Karpas-422 (cell line): ENCODE data around the gene PCDHA1. TPM values are rescaled to one million over a fixed set of nuclear protein-coding genes. Genes with fewer than 3 reads are reported as not detected.

ENCODE experiments used
- DNase-seq: peaks from one replicate; pipeline ENCODE4 v3.0.0-alpha.2; 2015
- H2AFZ ChIP-seq: fragments of 200-600 bp; sonication (generic); 2 replicates; pipeline ENCODE4 v1.6.1; 2014; ENCODE audit warnings: antibody characterized with exemption, low read length, mixed read lengths
- H3K27ac ChIP-seq: fragments of 200-600 bp; sonication (generic); 2 replicates; pipeline ENCODE4 v1.5.1; 2014; ENCODE audit warnings: mild to moderate bottlenecking, low read length, moderate library complexity
- H3K27me3 ChIP-seq: fragments of 200-600 bp; sonication (generic); 2 replicates; pipeline ENCODE4 v1.6.1; 2014; ENCODE audit warnings: low read length, mixed read lengths
- H3K36me3 ChIP-seq: fragments of 200-600 bp; sonication (generic); 2 replicates; pipeline ENCODE4 v1.6.1; 2014; ENCODE audit warnings: low read length, mixed read lengths; ENCODE audit not compliant: insufficient read depth
- H3K4me1 ChIP-seq: fragments of 200-600 bp; sonication (generic); 2 replicates; pipeline ENCODE4 v1.6.1; 2014; ENCODE audit warnings: mild to moderate bottlenecking, low read length, mixed read lengths
- H3K4me2 ChIP-seq: fragments of 200-600 bp; sonication (generic); 2 replicates; pipeline ENCODE4 v1.6.1; 2014; ENCODE audit warnings: low read length, low read depth, mild to moderate bottlenecking; ENCODE audit not compliant: poor library complexity, severe bottlenecking
- H3K4me3 ChIP-seq: fragments of 200-600 bp; sonication (generic); 2 replicates; pipeline ENCODE4 v1.5.1; 2014; ENCODE audit warnings: mild to moderate bottlenecking, antibody characterized with exemption, low read length, mixed read lengths
- H3K79me2 ChIP-seq: fragments of 200-600 bp; sonication (generic); 2 replicates; pipeline ENCODE4 v1.6.1; 2014; ENCODE audit warnings: mild to moderate bottlenecking, low read length, mixed read lengths
- H3K9ac ChIP-seq: fragments of 200-600 bp; sonication (generic); 2 replicates; pipeline ENCODE4 v1.6.0; 2014; ENCODE audit warnings: low read length
- H3K9me2 ChIP-seq: fragments of 200-600 bp; sonication (generic), shearing (Covaris generic); replicated peaks from 2 replicates; pipeline ENCODE4 v1.6.0; 2014; ENCODE audit warnings: mild to moderate bottlenecking, low read length, moderate library complexity; ENCODE audit not compliant: insufficient read depth
- H3K9me3 ChIP-seq: fragments of 300-700, 200-600 bp; sonication (generic); 2 replicates; pipeline ENCODE4 v1.6.1; 2014; ENCODE audit warnings: low read length, mixed read lengths
- H4K20me1 ChIP-seq: fragments of 200-600 bp; sonication (generic); 2 replicates; pipeline ENCODE4 v1.6.1; 2014; ENCODE audit warnings: mild to moderate bottlenecking, antibody characterized with exemption, low read length, low read depth; ENCODE audit not compliant: insufficient read depth
- total RNA-seq: library from RNA; depleted of rRNA; stranded (reverse); fragments of >200 nt; shearing (Covaris generic); gene quantifications from 2 replicates; pipeline ENCODE4 v1.2.3, GENCODE V29; 2014; ENCODE audit warnings: low replicate concordance

The PCDHA1 gene
- total RNA-seq, 1 experiment from 2014 or later = not detected

DNA sequence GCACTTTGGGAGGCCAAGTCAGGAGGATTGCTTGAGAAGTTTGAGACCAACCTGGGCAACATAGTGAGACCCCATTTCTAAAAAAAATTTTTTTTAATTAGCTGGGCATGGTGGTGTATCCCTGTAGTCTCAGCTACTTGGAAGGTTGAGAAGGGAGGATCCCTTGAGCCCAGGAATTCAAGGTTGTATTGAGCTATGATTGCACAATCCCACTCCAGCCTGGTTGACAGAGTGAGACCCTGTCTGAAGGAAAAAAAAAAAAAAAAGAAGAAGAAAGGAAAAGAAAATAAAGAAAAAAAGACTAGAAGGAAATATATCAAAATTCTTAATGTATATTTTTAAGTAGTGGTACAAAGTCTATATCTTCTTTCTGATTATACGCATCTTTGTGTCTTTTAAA lies 236.4 kb downstream of the PCDHA1 start:
- Histone ChIP-seq H3K79me2 (no peaks in the 10 kb centered on the region), H3K9me2 (no peaks in the 10 kb centered on the region), H4K20me1 (no peaks in the 10 kb centered on the region), H3K27me3 (no peaks in the 10 kb centered on the region), H2AFZ (no peak overlapping the region), H3K4me3 (no peak overlapping the region), H3K36me3 (no peaks in the 10 kb centered on the region), H3K27ac (no peak overlapping the region), H3K9me3 (no peaks in the 10 kb centered on the region), H3K4me2 (no peak overlapping the region), H3K4me1 (no peaks in the 10 kb centered on the region), H3K9ac (no peak overlapping the region)
- DNase-seq = no peak

DNA sequence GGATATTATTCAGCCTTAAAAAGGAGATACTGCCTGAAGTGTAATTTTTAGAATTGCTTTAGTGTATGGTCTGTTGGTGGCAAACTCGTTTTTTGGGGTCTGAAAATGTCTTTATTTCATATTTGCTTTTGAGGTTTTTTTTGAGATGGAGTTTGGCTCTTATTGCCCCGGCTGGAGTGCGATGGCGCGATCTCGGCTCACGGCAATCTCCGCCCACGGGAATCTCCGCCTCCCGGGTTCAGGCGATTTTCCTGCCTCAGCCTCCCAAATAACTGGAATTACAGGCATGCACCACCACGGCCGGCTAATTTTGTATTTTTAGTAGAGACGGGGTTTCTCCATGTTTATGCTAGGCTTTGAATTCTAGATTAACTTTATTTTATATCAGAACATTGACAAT lies 245.1 kb downstream of the PCDHA1 start:
- DNase-seq = no peak

DNA sequence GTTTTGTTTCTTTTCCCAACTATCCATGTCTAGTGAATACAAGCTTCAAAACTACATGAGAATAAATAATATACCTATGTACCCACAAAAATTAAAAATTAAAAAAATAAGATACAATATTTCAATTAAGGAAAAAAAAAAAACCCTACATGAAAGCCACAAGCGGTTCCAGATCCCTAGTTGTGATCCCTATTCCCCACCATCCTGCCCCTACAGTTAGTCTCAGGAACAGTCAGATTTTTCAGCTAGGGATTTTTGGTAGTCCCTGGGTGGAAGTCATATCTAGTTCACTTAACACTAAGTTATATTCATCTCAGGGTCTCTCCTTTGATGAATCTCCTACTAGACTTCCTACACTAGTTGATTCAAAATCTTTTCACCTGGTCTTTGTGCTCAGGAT lies 246.7 kb downstream of the PCDHA1 start:
- Histone ChIP-seq H3K4me3 (no peak overlapping the region), H3K27ac (no peak overlapping the region), H3K4me1 (no peaks in the 10 kb centered on the region), H4K20me1 (no peaks in the 10 kb centered on the region), H3K9ac (no peak overlapping the region), H2AFZ (no peak overlapping the region), H3K79me2 (no peaks in the 10 kb centered on the region), H3K9me2 (no peaks in the 10 kb centered on the region), H3K9me3 (no peaks in the 10 kb centered on the region), H3K36me3 (no peaks in the 10 kb centered on the region), H3K27me3 (no peaks in the 10 kb centered on the region), H3K4me2 (no peak overlapping the region)
- DNase-seq = no peak

More for the DNA sequence above, 245.1 kb downstream of the PCDHA1 start:
- Histone ChIP-seq H4K20me1 (no peaks in the 10 kb centered on the region), H3K4me1 (no peaks in the 10 kb centered on the region), H3K4me3 (no peak overlapping the region), H3K9ac (no peak overlapping the region), H3K4me2 (no peak overlapping the region), H3K36me3 (no peaks in the 10 kb centered on the region), H3K27me3 (no peaks in the 10 kb centered on the region), H2AFZ (no peak overlapping the region), H3K27ac (no peak overlapping the region), H3K79me2 (no peaks in the 10 kb centered on the region), H3K9me2 (no peaks in the 10 kb centered on the region), H3K9me3 (no peaks in the 10 kb centered on the region)

DNA sequence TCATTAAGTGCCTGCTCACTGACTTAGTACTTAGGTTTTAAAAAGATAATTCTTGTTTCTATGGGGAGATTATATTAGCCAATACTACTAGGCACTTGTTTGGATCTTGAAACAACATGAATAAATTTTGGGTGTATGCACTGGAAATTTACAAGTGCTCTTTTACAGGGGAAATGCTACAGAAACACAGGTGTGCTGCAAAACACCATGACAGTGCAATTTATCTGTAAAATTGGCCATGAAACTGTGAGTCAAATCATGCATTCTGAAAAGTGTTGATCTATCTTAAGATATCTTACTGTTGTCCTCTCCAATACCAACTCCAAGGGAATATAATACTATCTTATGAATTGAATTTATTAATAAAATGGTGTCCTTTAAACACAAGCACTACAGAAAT lies 253.1 kb downstream of the PCDHA1 start:
- Histone ChIP-seq H3K4me3 (no peak overlapping the region), H3K9me3 (0 out of 2 replicates have a peak, but pooled peaks cover 4% of the 10 kb centered on the region), H3K9me2 (no peaks in the 10 kb centered on the region), H3K4me2 (no peak overlapping the region), H2AFZ (no peak overlapping the region), H3K27me3 (no peaks in the 10 kb centered on the region), H3K79me2 (no peaks in the 10 kb centered on the region), H4K20me1 (no peaks in the 10 kb centered on the region), H3K9ac (no peak overlapping the region), H3K36me3 (no peaks in the 10 kb centered on the region), H3K4me1 (no peaks in the 10 kb centered on the region), H3K27ac (no peak overlapping the region)
- DNase-seq = no peak

- Histone ChIP-seq H3K4me1 (no peaks in the 10 kb centered on the region), H2AFZ (no peak overlapping the region), H3K9me3 (0 out of 2 replicates have a peak, but pooled peaks cover 4% of the 10 kb centered on the region), H3K36me3 (no peaks in the 10 kb centered on the region), H3K4me2 (no peak overlapping the region), H3K27ac (no peak overlapping the region), H3K9me2 (no peaks in the 10 kb centered on the region), H4K20me1 (no peaks in the 10 kb centered on the region), H3K79me2 (no peaks in the 10 kb centered on the region), H3K4me3 (no peak overlapping the region), H3K27me3 (no peaks in the 10 kb centered on the region), H3K9ac (no peak overlapping the region)
- DNase-seq = no peak
Observed at GRCh38 chr5:141039517-141039916, 253.6 kb downstream of the PCDHA1 start.

DNA sequence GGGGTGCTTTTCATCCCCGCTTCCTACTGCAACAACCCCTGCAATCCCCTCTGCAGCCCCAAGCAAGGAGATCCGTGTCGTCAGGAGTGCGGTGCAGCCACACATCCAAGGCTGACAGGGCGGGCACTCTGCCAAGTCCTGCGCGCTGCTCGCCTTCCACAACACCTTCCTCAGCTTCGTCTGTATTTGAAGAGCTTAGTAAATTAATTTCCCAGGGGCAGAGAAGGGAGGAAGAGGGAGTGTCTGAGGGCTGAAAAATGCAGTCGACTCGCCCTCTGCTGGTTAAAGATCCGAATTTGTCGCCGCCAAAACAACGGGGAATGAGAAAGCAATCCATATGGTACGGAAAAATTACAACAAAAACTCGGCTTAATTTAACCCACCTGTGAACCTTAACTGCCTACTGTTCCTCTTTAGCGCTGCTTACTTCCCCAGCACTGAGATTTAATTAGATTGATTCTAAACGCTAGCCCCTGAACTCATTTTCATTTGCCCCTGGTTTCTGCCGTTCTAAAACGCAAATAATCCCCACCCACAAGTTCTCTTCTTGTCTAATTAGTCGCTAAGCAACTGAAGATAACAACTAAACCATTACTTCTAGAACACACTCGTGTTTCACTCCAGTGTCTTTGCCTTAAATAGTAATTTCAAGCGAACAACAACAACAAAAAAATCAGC lies 254.3 kb downstream of the PCDHA1 start:
- no peak overlapping the region for H3K4me3 ChIP-seq
- no peaks in the 10 kb centered on the region for H3K4me1 ChIP-seq
- no peaks in the 10 kb centered on the region for H3K9me2 ChIP-seq
- H3K36me3 ChIP-seq = no peaks in the 10 kb centered on the region
- H4K20me1 ChIP-seq = no peaks in the 10 kb centered on the region
- no peaks in the 10 kb centered on the region for H3K27me3 ChIP-seq
- 0 out of 2 replicates have a peak, but pooled peaks cover 4% of the 10 kb centered on the region for H3K9me3 ChIP-seq
- no peak overlapping the region for H3K9ac ChIP-seq
- no peak overlapping the region for H3K4me2 ChIP-seq
- H2AFZ ChIP-seq = no peak overlapping the region
- no peak for DNase-seq
- no peaks in the 10 kb centered on the region for H3K79me2 ChIP-seq
- H3K27ac ChIP-seq = no peak overlapping the region

DNA sequence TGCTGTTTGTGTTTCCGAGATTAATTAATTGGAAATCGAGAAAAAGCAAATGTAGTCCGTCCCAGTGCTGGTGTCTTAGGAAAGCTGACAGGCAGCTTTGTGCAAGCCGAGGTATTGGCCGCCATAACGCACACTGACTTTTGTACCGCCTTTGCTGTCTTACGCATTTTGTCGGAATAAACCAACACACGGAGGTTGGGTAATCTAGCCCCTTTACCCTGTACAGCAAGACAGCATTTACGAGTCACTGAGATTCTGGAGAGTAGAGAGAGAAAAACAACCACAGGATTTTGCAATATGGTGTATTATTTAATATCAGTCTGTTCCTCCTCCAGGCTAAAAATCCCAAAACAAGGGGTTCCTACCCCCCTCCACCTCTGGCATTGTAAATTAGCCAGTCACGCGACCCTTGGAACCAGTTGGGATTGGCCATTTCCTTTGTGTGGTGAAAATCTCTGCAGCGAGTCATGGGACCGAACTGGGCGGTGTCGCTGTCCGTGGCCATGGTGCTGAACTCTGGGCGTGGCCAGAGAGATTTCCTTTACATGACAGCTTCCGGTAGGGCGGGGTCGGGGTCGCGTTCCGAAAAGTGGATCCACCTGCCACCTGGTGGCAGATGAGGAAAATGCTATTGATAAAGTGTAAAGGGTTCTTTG lies 255.0 kb downstream of the PCDHA1 start:
- H3K9me3 ChIP-seq = 0 out of 2 replicates have a peak, but pooled peaks cover 4% of the 10 kb centered on the region

GRCh38 chr5:141041427-141041785 lies 255.5 kb downstream of the PCDHA1 start:
- Histone ChIP-seq H3K9ac (no peak overlapping the region), H3K4me1 (no peaks in the 10 kb centered on the region), H3K9me2 (no peaks in the 10 kb centered on the region), H3K27me3 (no peaks in the 10 kb centered on the region), H4K20me1 (no peaks in the 10 kb centered on the region), H3K4me2 (no peak overlapping the region), H3K9me3 (0 out of 2 replicates have a peak, but pooled peaks cover 4% of the 10 kb centered on the region), H3K27ac (no peak overlapping the region), H3K79me2 (no peaks in the 10 kb centered on the region), H3K4me3 (no peak overlapping the region), H2AFZ (no peak overlapping the region), H3K36me3 (no peaks in the 10 kb centered on the region)
- DNase-seq = no peak

More for the DNA sequence above, 255.0 kb downstream of the PCDHA1 start:
- H2AFZ ChIP-seq = no peak overlapping the region
- no peaks in the 10 kb centered on the region for H3K79me2 ChIP-seq
- no peak overlapping the region for H3K27ac ChIP-seq
- no peaks in the 10 kb centered on the region for H4K20me1 ChIP-seq
- H3K9me2 ChIP-seq = no peaks in the 10 kb centered on the region
- H3K27me3 ChIP-seq = no peaks in the 10 kb centered on the region
- H3K4me2 ChIP-seq = no peak overlapping the region
- no peaks in the 10 kb centered on the region for H3K4me1 ChIP-seq
- no peaks in the 10 kb centered on the region for H3K36me3 ChIP-seq
- DNase-seq = peak; percentile 96
- H3K4me3 ChIP-seq = no peak overlapping the region
- no peak overlapping the region for H3K9ac ChIP-seq
